ENCODE measurements around the gene PPP5C. TPM values are rescaled to one million over a fixed set of nuclear protein-coding genes. Genes with fewer than 3 reads are reported as not detected.

Gene PPP5C
- total and polyA plus RNA-seq, 2 of the 13 experiments (the other 11 are each of a cell fraction or from before 2014, with no cell fraction given): 41.6 to 67.9 TPM

DNA sequence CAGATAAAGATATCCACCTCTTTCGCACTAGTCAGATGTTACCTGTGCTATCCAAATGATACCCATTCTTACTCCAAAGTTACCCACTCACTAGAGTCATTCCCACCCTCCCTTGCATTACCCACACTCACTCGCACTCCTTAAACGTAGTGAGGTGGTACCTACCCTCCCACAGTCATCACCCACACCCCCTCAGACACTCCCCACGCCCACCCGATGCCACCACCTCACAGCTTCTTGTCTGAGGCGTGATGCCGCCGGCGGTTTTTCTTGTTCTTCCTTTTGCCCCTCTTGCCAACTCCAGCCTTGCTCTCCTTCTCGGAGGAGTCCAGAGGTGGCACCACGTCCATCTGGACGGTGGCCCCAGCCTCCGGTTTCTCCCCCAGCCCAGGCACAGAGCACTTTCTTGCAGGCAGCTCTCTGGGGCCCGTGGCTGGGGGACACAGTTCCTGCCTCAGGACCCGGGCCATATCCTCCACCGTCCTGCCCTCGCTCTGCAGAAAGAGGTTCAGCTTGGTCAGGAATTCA lies 80.7 kb downstream of the PPP5C start:
- CTCF ChIA-PET (ENCODE audit: low intra/inter-chr PET ratio, low total read pairs): no interaction called here
- FAIRE-seq: no peak
- BruUV-seq (replicated peaks): no TSS peak

More for the DNA sequence above, 80.7 kb downstream of the PPP5C start:
- Histone ChIP-seq H3K27me3 (ENCODE audit: control insufficient read depth in 1 of 2, insufficient read depth in 2 of 2, low read length in 2 of 2) (peaks cover 0 to 16% of the 10 kb centered on the region in 2 experiments; a peak in 3 of 5 replicates), H3K4me2 (ENCODE audit: low read depth, low read length) (no peak overlapping the region), H3K4me3 (replicated peaks in 1 of 3; ENCODE audit: insufficient read depth in 1 of 3, low read depth in 2 of 3, low read length in 3 of 3) (no peak overlapping the region), H4K20me1 (ENCODE audit: insufficient read depth, low read length) (no peaks in the 10 kb centered on the region), H3K4me1 (ENCODE audit: insufficient read depth, low read length) (peaks cover 27% of the 10 kb centered on the region), H3K27ac (ENCODE audit: extremely low read length, insufficient read depth, low read length) (no peak overlapping the region), H3K9me3 (ENCODE audit: low read length) (no peaks in the 10 kb centered on the region), H3K36me3 (replicated peaks in 1 of 2; ENCODE audit: control insufficient read depth in 1 of 2, insufficient read depth in 2 of 2, low read length in 2 of 2) (no peaks in the 10 kb centered on the region), H2AFZ (ENCODE audit: low read length) (no peak overlapping the region), H3K79me2 (ENCODE audit: insufficient read depth, low read length) (no peaks in the 10 kb centered on the region), H3K9ac (ENCODE audit: insufficient read depth, low read depth, low read length) (no peak overlapping the region)
- 41% methylated on average over 17 of the region's 17 CpGs for WGBS (ENCODE audit: low lambda C conversion rate)
- ATAC-seq (no peak), DNase-seq (ENCODE audit: low spot score) (no peak)
- POLR2A ChIA-PET: no interaction called here
- TF ChIP-seq ZNF251 (CRISPR knock-in tag; IDR thresholded peaks at IDR 0.05) (no peak), ZNF768 (CRISPR knock-in tag; IDR thresholded peaks at IDR 0.05) (no peak), ZSCAN31 (CRISPR knock-in tag; IDR thresholded peaks at IDR 0.05; ENCODE audit: low read depth) (no peak), KLF9 (CRISPR knock-in tag; IDR thresholded peaks at IDR 0.05; ENCODE audit: low read depth) (no peak), DDIT3 (CRISPR knock-in tag; IDR thresholded peaks at IDR 0.05) (no peak), ZNF136 (CRISPR knock-in tag; IDR thresholded peaks at IDR 0.05; ENCODE audit: low read depth) (no peak), ZNF121 (CRISPR knock-in tag; IDR thresholded peaks at IDR 0.05) (no peak), TFE3 (CRISPR knock-in tag; IDR thresholded peaks at IDR 0.05) (no peak), ZNF547 (CRISPR knock-in tag; IDR thresholded peaks at IDR 0.05) (no peak), ZNF784 (CRISPR knock-in tag; IDR thresholded peaks at IDR 0.05; ENCODE audit: borderline replicate concordance) (no peak)
- intact Hi-C loops (cut with micrococcal nuclease; ENCODE audit: unreplicated experiment) (no loop called here), in situ Hi-C loops (cut with HindIII; ENCODE audit: extremely low pct_ligation_motif_present, low pct_unique_long_range_greater_than_20kb) (no loop called here)
